H1 (cell line): ENCODE results near the gene MICA.

Source experiments
- EZH2 ChIP-seq: fragments of 200-600 bp; sonication (generic); IDR thresholded peaks from 2 replicates; pipeline ENCODE4 v1.7.1; 2012; ENCODE audit warnings: low read depth, mild to moderate bottlenecking, moderate library complexity, low read length, inconsistent platforms; ENCODE audit not compliant: severe bottlenecking
- KDM4A ChIP-seq: IDR thresholded peaks from one replicate; pipeline ENCODE4 v1.7.1; 2012; ENCODE audit warnings: low read depth, mild to moderate bottlenecking, moderate library complexity, low read length, inconsistent platforms; ENCODE audit not compliant: severe bottlenecking
- SAP30 ChIP-seq: fragments of 300-600 bp; sonication (generic); IDR thresholded peaks from 2 replicates; pipeline ENCODE4 v1.7.1; 2012; ENCODE audit warnings: low read length, moderate library complexity, mild to moderate bottlenecking, inconsistent platforms; ENCODE audit not compliant: insufficient read depth, insufficient replicate concordance
- SIRT6 ChIP-seq: IDR thresholded peaks from one replicate; pipeline ENCODE4 v1.7.1; 2012; ENCODE audit warnings: low read length, inconsistent platforms
- SRF ChIP-seq: IDR thresholded peaks from 2 replicates; pipeline ENCODE4 v1.6.1; 2011; ENCODE audit warnings: mild to moderate bottlenecking, low read depth, low read length, moderate library complexity
- TAF1 ChIP-seq: IDR thresholded peaks from 2 replicates; pipeline ENCODE4 v1.6.1; 2011; ENCODE audit warnings: mild to moderate bottlenecking, low read depth, low read length
- TF ChIP-seq, protein P1 (sequence below), 3 experiments: IDR thresholded peaks; 1 replicate in 2 of 3; 2 replicates in 1 of 3; pipeline versions ENCODE4 v1.5.1 to v1.6.1; 2011; ENCODE audit warnings: low read length in 3 of 3, mild to moderate bottlenecking in 3 of 3, inconsistent platforms in 2 of 3, low read depth in 1 of 3, moderate library complexity in 1 of 3; ENCODE audit not compliant: insufficient read depth in 1 of 3; ENCODE audit errors: control extremely low read depth in 1 of 3

DNA sequence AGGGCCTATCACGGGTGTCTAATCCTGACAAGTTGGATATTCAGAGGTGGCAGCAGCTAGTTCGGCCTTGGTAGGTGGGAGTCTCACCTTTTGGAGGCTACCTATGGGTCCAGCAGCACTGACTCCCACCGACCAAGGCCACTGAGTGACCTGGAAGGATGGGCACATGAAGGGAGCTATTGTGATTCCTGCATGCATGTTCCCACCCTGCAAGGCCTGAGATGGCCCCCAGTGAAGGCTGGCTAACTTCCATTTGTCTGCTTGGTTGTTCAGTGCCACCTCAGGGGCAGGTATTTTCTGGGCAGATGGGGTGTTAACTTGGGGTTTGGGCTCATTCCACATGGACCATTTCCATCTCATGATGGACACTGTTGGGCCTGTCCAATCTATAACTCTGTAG is 18.4 kb upstream of the MICA start:
- TF ChIP-seq, protein P1, sequence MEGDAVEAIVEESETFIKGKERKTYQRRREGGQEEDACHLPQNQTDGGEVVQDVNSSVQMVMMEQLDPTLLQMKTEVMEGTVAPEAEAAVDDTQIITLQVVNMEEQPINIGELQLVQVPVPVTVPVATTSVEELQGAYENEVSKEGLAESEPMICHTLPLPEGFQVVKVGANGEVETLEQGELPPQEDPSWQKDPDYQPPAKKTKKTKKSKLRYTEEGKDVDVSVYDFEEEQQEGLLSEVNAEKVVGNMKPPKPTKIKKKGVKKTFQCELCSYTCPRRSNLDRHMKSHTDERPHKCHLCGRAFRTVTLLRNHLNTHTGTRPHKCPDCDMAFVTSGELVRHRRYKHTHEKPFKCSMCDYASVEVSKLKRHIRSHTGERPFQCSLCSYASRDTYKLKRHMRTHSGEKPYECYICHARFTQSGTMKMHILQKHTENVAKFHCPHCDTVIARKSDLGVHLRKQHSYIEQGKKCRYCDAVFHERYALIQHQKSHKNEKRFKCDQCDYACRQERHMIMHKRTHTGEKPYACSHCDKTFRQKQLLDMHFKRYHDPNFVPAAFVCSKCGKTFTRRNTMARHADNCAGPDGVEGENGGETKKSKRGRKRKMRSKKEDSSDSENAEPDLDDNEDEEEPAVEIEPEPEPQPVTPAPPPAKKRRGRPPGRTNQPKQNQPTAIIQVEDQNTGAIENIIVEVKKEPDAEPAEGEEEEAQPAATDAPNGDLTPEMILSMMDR (IDR thresholded peaks at IDR 0.05; ENCODE audit: control extremely low read depth in 1 of 3, insufficient read depth in 1 of 3, low read depth in 1 of 3, low read length in 3 of 3) = no peak
- TF ChIP-seq SAP30 (no peak), EZH2 (no peak), SRF (no peak), SIRT6 (no peak), KDM4A (no peak), TAF1 (no peak)
